ENCODE measurements around the gene RLN2. TPM values are rescaled to one million over a fixed set of nuclear protein-coding genes. Genes with fewer than 3 reads are reported as not detected.
A peak's percentile ranks its signal among the peaks of the same experiment; 100 is the strongest.
"Not testable (repeated sequence)": the region's sequence is repeated elsewhere in the genome, so short reads cannot be mapped to it uniquely, and the experiment has no call there.

The RLN2 gene
- total RNA-seq, result under 1 TPM in 1 of 2 donors, not detected in 1; 0.41 TPM

DNA sequence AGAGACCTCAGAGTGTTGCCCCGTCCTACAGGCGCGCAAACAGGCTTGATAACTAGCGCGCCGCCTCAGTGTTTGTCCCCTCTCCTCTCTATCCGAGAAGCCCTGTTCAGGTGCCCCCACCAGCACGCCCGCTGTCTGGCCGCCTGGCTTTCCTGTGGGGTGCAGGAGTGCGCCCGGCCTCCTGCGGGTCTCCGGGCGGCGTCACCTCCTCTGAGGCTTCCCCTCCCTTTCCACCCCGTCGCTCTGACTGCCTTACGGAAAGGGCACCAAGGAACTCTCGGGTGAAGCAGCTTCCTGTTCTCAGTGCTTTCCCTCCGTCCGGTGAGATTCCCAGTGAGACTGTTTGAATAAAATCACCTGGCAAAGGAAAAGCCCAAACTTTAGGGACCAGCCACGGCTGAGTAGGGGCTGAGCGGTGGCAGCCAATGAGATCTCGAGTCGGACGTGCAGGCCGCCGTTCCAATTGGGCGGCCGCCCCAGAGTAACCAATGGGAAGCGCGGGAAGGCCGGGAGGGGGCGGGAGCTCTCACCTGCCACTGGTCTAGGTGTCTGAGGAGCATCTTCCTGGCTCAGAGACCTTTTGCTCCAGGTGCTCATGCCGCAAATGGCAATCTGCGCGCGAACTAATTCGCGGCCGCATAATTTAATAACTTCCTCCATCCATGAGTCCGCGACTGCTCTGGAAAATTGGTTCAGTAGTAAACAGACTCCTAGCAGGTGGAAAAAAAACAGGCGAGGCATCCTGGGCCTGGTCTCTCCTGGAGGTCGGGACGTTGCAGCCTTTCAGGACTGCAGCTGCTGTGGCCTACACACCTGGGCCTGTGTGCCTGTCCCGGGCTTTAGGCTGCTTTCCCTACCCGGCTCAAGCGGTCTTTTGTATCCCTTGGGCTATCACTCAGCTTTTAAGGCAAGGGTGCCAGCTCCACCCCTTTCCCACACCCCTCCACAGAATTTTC, at the start of gene RLN2:
Gene RLN2, minus strand, starts transcription at position 877 of the 956 bp plus-strand sequence. Its CDS starts 136 bp downstream, at position 741.
- H3K9me3 ChIP-seq; H3K27me3 ChIP-seq; DNase-seq (ENCODE audit: low spot score); H3K4me1 ChIP-seq; H3K27ac ChIP-seq; H3K36me3 ChIP-seq: not testable (repeated sequence)
- H3K4me3 ChIP-seq, result peak within 1 kb of the TSS in 1 of 2 donors; percentile 5

- Histone ChIP-seq H3K36me3 (no peaks in the 10 kb centered on the region), H3K27ac (no peak overlapping the region)
- DNase-seq (ENCODE audit: low spot score), result no peak
These were observed 49.7 kb upstream of the RLN2 start for GRCh38 chr9:5354184-5354583.

DNA sequence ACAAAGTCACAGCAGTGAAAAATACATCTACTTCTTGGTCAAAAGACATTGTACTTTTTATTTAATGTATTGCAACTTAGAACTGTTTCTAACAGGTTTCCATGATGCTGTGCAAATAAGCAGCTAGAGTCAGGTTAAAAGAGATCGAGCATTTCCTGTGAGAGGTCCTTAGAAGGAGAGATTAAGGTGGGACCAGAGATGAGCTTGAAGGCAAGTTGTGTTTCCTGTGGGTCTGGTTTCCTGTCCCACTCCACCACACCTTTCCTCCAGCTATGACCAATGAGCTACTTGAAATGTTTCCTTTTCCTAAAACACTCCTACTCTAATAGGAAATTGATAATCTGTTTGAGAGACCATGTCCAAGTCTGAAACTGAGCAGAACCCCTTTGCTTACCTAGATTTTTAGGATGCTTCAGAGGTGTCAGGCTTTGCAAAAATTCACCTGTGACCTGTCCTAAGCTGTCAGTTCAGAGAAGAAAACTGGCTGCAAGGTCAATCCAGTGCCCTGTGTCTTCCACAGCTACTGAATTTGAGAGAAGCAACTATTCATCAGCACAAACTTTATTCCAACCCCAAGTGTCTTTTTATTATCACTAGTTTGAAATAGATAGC, 48.2 kb upstream of the RLN2 start:
- H3K9me3 ChIP-seq, result no peaks in the 10 kb centered on the region
- no peak overlapping the region for H3K27ac ChIP-seq
- no peak overlapping the region for H3K4me3 ChIP-seq
- peaks cover 0 to 4% of the 10 kb centered on the region in 2 donors for H3K4me1 ChIP-seq
- no peaks in the 10 kb centered on the region for H3K27me3 ChIP-seq
- no peaks in the 10 kb centered on the region for H3K36me3 ChIP-seq
- TF ChIP-seq, protein P1, sequence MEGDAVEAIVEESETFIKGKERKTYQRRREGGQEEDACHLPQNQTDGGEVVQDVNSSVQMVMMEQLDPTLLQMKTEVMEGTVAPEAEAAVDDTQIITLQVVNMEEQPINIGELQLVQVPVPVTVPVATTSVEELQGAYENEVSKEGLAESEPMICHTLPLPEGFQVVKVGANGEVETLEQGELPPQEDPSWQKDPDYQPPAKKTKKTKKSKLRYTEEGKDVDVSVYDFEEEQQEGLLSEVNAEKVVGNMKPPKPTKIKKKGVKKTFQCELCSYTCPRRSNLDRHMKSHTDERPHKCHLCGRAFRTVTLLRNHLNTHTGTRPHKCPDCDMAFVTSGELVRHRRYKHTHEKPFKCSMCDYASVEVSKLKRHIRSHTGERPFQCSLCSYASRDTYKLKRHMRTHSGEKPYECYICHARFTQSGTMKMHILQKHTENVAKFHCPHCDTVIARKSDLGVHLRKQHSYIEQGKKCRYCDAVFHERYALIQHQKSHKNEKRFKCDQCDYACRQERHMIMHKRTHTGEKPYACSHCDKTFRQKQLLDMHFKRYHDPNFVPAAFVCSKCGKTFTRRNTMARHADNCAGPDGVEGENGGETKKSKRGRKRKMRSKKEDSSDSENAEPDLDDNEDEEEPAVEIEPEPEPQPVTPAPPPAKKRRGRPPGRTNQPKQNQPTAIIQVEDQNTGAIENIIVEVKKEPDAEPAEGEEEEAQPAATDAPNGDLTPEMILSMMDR (IDR thresholded peaks at IDR 0.05), result no peak
- no peak for DNase-seq (ENCODE audit: low spot score)

More at GRCh38 chr9:5354184-5354583, 49.7 kb upstream of the RLN2 start:
- Histone ChIP-seq H3K4me3 (no peak overlapping the region), H3K4me1 (peaks cover 0 to 11% of the 10 kb centered on the region in 2 donors), H3K9me3 (no peaks in the 10 kb centered on the region), H3K27me3 (no peaks in the 10 kb centered on the region)
- TF ChIP-seq, protein P1 (IDR thresholded peaks at IDR 0.05), result no peak

DNA sequence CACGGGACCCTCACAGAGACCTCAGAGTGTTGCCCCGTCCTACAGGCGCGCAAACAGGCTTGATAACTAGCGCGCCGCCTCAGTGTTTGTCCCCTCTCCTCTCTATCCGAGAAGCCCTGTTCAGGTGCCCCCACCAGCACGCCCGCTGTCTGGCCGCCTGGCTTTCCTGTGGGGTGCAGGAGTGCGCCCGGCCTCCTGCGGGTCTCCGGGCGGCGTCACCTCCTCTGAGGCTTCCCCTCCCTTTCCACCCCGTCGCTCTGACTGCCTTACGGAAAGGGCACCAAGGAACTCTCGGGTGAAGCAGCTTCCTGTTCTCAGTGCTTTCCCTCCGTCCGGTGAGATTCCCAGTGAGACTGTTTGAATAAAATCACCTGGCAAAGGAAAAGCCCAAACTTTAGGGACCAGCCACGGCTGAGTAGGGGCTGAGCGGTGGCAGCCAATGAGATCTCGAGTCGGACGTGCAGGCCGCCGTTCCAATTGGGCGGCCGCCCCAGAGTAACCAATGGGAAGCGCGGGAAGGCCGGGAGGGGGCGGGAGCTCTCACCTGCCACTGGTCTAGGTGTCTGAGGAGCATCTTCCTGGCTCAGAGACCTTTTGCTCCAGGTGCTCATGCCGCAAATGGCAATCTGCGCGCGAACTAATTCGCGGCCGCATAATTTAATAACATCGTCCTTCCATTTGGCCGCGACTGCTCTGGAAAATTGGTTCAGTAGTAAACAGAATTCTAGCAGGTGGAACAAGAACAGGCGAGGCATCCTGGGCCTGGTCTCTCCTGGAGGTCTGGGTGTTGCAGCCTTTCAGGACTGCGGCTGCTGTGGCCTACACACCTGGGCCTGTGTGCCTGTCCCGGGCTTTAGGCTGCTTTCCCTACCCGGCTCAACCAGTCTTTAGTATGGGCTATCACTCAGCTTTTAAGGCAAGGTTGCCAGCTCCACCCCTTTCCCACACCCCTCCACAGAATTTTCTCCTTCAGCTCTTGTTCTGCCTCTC, 34.8 kb upstream of the RLN2 start, which contains the start of gene RLN1:
Gene RLN1, minus strand, starts transcription at position 885 of the 990 bp plus-strand sequence. Its CDS starts 130 bp downstream, at position 755.
- H3K27ac ChIP-seq; H3K9me3 ChIP-seq; DNase-seq (ENCODE audit: low spot score); H3K27me3 ChIP-seq; H3K4me1 ChIP-seq; H3K36me3 ChIP-seq: not testable (repeated sequence)
- H3K4me3 ChIP-seq, result peak within 1 kb of the TSS in 1 of 2 donors; percentile 26

DNA sequence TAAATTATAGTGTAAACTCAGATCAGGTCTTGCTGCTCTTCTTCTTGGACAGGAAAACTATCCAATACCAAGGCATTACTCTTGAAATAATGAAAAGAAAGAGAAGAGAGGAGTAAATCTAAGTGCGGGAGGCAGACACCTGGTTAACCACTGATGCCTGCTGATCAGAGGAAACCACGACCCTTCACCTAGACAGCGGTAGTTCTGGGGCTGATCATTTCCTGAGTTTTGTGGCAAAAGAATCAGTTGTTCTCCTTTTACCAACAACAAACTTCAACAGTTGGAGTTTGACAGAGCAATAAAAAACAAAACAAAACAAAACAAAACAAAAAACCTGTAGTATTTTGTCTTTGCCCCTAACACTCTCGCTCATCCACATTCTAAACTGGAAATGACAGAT, 32.2 kb upstream of the RLN2 start:
- Histone ChIP-seq H3K36me3 (no peaks in the 10 kb centered on the region), H3K9me3 (no peaks in the 10 kb centered on the region), H3K4me3 (no peak overlapping the region), H3K4me1 (peaks cover 0 to 3% of the 10 kb centered on the region in 2 donors), H3K27ac (no peak overlapping the region), H3K27me3 (no peaks in the 10 kb centered on the region)
- TF ChIP-seq, protein P1 (IDR thresholded peaks at IDR 0.05), result no peak
- no peak for DNase-seq (ENCODE audit: low spot score)

GRCh38 chr9:5331276-5331675, 26.8 kb upstream of the RLN2 start:
- not testable (repeated sequence) for H3K9me3 ChIP-seq; H3K4me3 ChIP-seq; H3K4me1 ChIP-seq; H3K27ac ChIP-seq; H3K27me3 ChIP-seq; DNase-seq (ENCODE audit: low spot score); H3K36me3 ChIP-seq
